K562 (cell line): ENCODE results near the gene TBRG1. TPM values are rescaled to one million over a fixed set of nuclear protein-coding genes. Genes with fewer than 3 reads are reported as not detected.

Experiments
- BRD9 ChIP-seq: fragments of 450-650 bp; IDR thresholded peaks from 2 replicates; pipeline ENCODE4 v1.6.1; 2018; ENCODE audit warnings: low read depth; ENCODE audit not compliant: partially characterized antibody
- HEY1 ChIP-seq: fragments of 250-450 bp; sonication (Bioruptor Pico); IDR thresholded peaks from 2 replicates; pipeline ENCODE4 v1.5.0; 2020; ENCODE audit warnings: mild to moderate bottlenecking, moderate library complexity, borderline replicate concordance
- IRF1 ChIP-seq: sonication (generic); formaldehyde crosslinking; IDR thresholded peaks from 2 replicates; pipeline ENCODE4 v1.8.0; 2022; ENCODE audit warnings: missing genetic modification reagents, mild to moderate bottlenecking, borderline replicate concordance
- KAT2B ChIP-seq: IDR thresholded peaks from one replicate; pipeline ENCODE4 v1.6.1; 2012; ENCODE audit warnings: low read depth, mild to moderate bottlenecking, control low read depth, inconsistent platforms, low read length, moderate library complexity
- MCM7 ChIP-seq, 2 experiments: fragments of 450-650 bp; IDR thresholded peaks; 2 replicates each; pipeline ENCODE4 v1.6.1; 2016 to 2018
- NKRF ChIP-seq: fragments of 450-650 bp; IDR thresholded peaks from 2 replicates; pipeline ENCODE4 v1.6.1; 2016; ENCODE audit warnings: borderline replicate concordance
- RB1 ChIP-seq: fragments of 450-650 bp; IDR thresholded peaks from 2 replicates; pipeline ENCODE4 v1.6.1; 2017; ENCODE audit warnings: low read depth, mild to moderate bottlenecking
- SMAD1 ChIP-seq: fragments of 150-350 bp; IDR thresholded peaks from 2 replicates; pipeline ENCODE4 v1.6.1; 2014; ENCODE audit warnings: low read length, low read depth; ENCODE audit not compliant: partially characterized antibody
- STAT6 ChIP-seq: sonication (generic); formaldehyde crosslinking; IDR thresholded peaks from 2 replicates; pipeline ENCODE4 v1.8.1; 2023; ENCODE audit warnings: mild to moderate bottlenecking, missing genetic modification reagents
- TAF9B ChIP-seq: fragments of 450-650 bp; IDR thresholded peaks from 2 replicates; pipeline ENCODE4 v1.6.1; 2018; ENCODE audit warnings: mild to moderate bottlenecking; ENCODE audit not compliant: partially characterized antibody
- TOE1 ChIP-seq, 2 experiments: fragments of 450-650 bp in 1 of 2; sonication (generic) in 1 of 2; formaldehyde crosslinking in 1 of 2; IDR thresholded peaks; 2 replicates each; pipeline versions ENCODE4 v1.7.1 to v1.8.0; 2016 to 2022; ENCODE audit warnings: borderline replicate concordance in 2 of 2, mild to moderate bottlenecking in 2 of 2, antibody characterized with exemption in 1 of 2, inconsistent platforms in 1 of 2, low read depth in 1 of 2, missing genetic modification reagents in 1 of 2, moderate library complexity in 1 of 2
- ZBTB11 ChIP-seq, 3 experiments: fragments of 200-800 bp in 1 of 3; fragments of 250-450 bp in 1 of 3; fragments of 450-650 bp in 1 of 3; sonication (Bioruptor Pico) in 1 of 3; sonication (Bioruptor generic) in 1 of 3; formaldehyde crosslinking in 1 of 3; IDR thresholded peaks; 2 replicates each; pipeline versions ENCODE4 v1.6.1 to v1.8.0; 2016 to 2022; ENCODE audit warnings: mild to moderate bottlenecking in 2 of 3, missing genetic modification characterization in 2 of 3, missing compliant biosample characterization in 1 of 3, moderate library complexity in 1 of 3
- ZFPM2 ChIP-seq: fragments of 250-450 bp; sonication (Bioruptor Pico); IDR thresholded peaks from 2 replicates; pipeline ENCODE4 v1.5.1; 2022; ENCODE audit warnings: mild to moderate bottlenecking
- ZNF175 ChIP-seq: fragments of 200-800 bp; sonication (Bioruptor generic); IDR thresholded peaks from 2 replicates; pipeline ENCODE4 v1.6.1; 2016; ENCODE audit warnings: low read depth, mild to moderate bottlenecking, missing genetic modification characterization, missing compliant biosample characterization
- ZNF217 ChIP-seq: sonication (generic); formaldehyde crosslinking; IDR thresholded peaks from 2 replicates; pipeline ENCODE4 v1.8.0; 2022; ENCODE audit warnings: mild to moderate bottlenecking, missing genetic modification reagents
- ZNF263 ChIP-seq: sonication (generic); formaldehyde crosslinking; IDR thresholded peaks from 2 replicates; pipeline ENCODE4 v1.8.0; 2022; ENCODE audit warnings: mild to moderate bottlenecking, missing genetic modification reagents, borderline replicate concordance
- polyA plus RNA-seq, 8 experiments: library from polyadenylated mRNA; depleted of rRNA in 4 of 8; stranded (reverse) in 5 of 8; unstranded in 3 of 8; fragments of >200 nt; fragmentation: Nextera tagmentation in 2 of 8; fragmentation: Illumina TruSeq in 1 of 8; extraction: Ambion mirVana in 2 of 8; extraction: Trizol in 1 of 8; gene quantifications; 2 replicates each; pipeline versions ENCODE4 v1.2.1 to v1.2.3, GENCODE V29; 2011 to 2014; ENCODE audit warnings: inconsistent platforms in 1 of 8, missing spikeins in 1 of 8
- total RNA-seq, 7 experiments: library from RNA; depleted of rRNA in 6 of 7; stranded (reverse); fragments of >200 nt in 6 of 7; fragmentation: Illumina TruSeq in 2 of 7; extraction: Trizol in 2 of 7; gene quantifications; 2 replicates each; pipeline versions ENCODE4 v1.2.1 to v1.2.3, GENCODE V29; 2011 to 2021; ENCODE audit warnings: low replicate concordance in 1 of 7
- TF ChIP-seq, protein P1 (sequence below): sonication (generic); formaldehyde crosslinking; IDR thresholded peaks from 2 replicates; pipeline ENCODE4 v1.8.1; 2022; ENCODE audit warnings: missing genetic modification reagents

TBRG1 gene
- total and polyA plus RNA-seq, 9 of the 15 experiments (the other 6 are each of a cell fraction or from before 2014, with no cell fraction given), result 8.7 to 30.0 (median 20.2) TPM

DNA sequence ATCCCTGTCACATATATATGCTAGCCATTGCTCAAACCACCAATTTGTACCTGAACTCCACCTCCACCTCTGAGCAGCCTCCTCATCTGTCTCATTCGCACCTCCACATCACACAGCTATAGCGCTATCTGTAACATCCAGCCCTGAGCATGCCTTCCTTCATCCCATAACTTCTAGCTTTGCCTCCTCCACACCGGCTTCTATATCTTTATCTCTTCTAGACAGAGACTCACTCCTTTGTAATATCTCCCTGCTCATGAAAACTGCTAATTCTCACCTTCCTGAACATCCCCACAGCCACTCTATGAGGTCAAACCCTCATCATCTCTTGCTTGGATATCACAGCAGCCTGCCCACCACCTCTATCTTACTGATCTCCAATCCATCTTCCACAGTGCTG lies 44.9 kb downstream of the TBRG1 start (continued):
- TF ChIP-seq ZBTB11 (CRISPR knock-in tag; IDR thresholded peaks at IDR 0.05) (no peak), STAT6 (CRISPR knock-in tag) (no peak), NKRF (no peak), ZNF175 (CRISPR knock-in tag) (no peak), KAT2B (no peak), TOE1 (IDR thresholded peaks at IDR 0.05; ENCODE audit: borderline replicate concordance) (peak; percentile 57), TOE1 (CRISPR knock-in tag; IDR thresholded peaks at IDR 0.05; ENCODE audit: borderline replicate concordance, low read depth) (no peak), IRF1 (CRISPR knock-in tag) (no peak), ZNF263 (peak; percentile 65; the same call in 1 of the 2 replicates), MCM7 (IDR thresholded peaks at IDR 0.05) (no peak), HEY1 (CRISPR knock-in tag) (no peak), BRD9 (no peak), TAF9B (no peak), SMAD1 (no peak), ZFPM2 (CRISPR knock-in tag) (no peak), RB1 (no peak), ZNF217 (CRISPR knock-in tag) (no peak)
- TF ChIP-seq, protein P1, sequence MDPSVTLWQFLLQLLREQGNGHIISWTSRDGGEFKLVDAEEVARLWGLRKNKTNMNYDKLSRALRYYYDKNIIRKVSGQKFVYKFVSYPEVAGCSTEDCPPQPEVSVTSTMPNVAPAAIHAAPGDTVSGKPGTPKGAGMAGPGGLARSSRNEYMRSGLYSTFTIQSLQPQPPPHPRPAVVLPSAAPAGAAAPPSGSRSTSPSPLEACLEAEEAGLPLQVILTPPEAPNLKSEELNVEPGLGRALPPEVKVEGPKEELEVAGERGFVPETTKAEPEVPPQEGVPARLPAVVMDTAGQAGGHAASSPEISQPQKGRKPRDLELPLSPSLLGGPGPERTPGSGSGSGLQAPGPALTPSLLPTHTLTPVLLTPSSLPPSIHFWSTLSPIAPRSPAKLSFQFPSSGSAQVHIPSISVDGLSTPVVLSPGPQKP (CRISPR knock-in tag), result no peak
